HG03097 (cell line): Measurements from ENCODE around the gene TMEM143.

ENCODE experiments used
- ATAC-seq: cut with Tn5 transposase; IDR thresholded peaks from one replicate; pipeline ENCODE4 v1.9.1; 2021; ENCODE audit not compliant: unreplicated experiment, low FRiP score

Gene TMEM143

GRCh38 chr19:48361912-48362311 is 1.8 kb downstream of the TMEM143 start:
- ATAC-seq: no peak

GRCh38 chr19:48359123-48359522 is 4.6 kb downstream of the TMEM143 start:
- no peak for ATAC-seq

GRCh38 chr19:48355365-48355954 is 8.3 kb downstream of the TMEM143 start:
- ATAC-seq: no peak

GRCh38 chr19:48354332-48354992 is 9.3 kb downstream of the TMEM143 start:
- ATAC-seq: no peak

- no peak for ATAC-seq
Observed at GRCh38 chr19:48353677-48354076, 10.1 kb downstream of the TMEM143 start.

- no peak for ATAC-seq
Observed at GRCh38 chr19:48351341-48351752, 12.4 kb downstream of the TMEM143 start.

- no peak for ATAC-seq
Observed at GRCh38 chr19:48350856-48351255, 12.9 kb downstream of the TMEM143 start.

GRCh38 chr19:48348737-48349136 is 15.0 kb downstream of the TMEM143 start:
- ATAC-seq: no peak

- no peak for ATAC-seq
Observed at GRCh38 chr19:48348045-48348444, 15.7 kb downstream of the TMEM143 start.

GRCh38 chr19:48346191-48346590 is 17.5 kb downstream of the TMEM143 start:
- no peak for ATAC-seq

- ATAC-seq: no peak
Observed at GRCh38 chr19:48344892-48345291, 18.8 kb downstream of the TMEM143 start.

- no peak for ATAC-seq
Observed at GRCh38 chr19:48342841-48343540, 20.7 kb downstream of the TMEM143 start.

GRCh38 chr19:48342414-48342738 is 21.4 kb downstream of the TMEM143 start:
- no peak for ATAC-seq

GRCh38 chr19:48341515-48342413 is 22.0 kb downstream of the TMEM143 start:
- no peak for ATAC-seq

GRCh38 chr19:48340995-48341394 is 22.7 kb downstream of the TMEM143 start:
- ATAC-seq: no peak

- ATAC-seq: no peak
Observed at GRCh38 chr19:48338802-48339503, 24.8 kb downstream of the TMEM143 start.

- ATAC-seq: no peak
Observed at GRCh38 chr19:48338253-48338755, 25.4 kb downstream of the TMEM143 start.

GRCh38 chr19:48333467-48334384 is 30.0 kb downstream of the TMEM143 start:
- ATAC-seq: peak; percentile 45
